Astrocyte of the hippocampus (primary cell): ENCODE results near the gene CMC2.
A peak's percentile ranks its signal among the peaks of the same experiment; 100 is the strongest.

ENCODE experiments used
- DNase-seq: peaks from one replicate; pipeline ENCODE4 v3.0.0; 2011; ENCODE audit warnings: low read depth, low spot score

The CMC2 gene

DNA sequence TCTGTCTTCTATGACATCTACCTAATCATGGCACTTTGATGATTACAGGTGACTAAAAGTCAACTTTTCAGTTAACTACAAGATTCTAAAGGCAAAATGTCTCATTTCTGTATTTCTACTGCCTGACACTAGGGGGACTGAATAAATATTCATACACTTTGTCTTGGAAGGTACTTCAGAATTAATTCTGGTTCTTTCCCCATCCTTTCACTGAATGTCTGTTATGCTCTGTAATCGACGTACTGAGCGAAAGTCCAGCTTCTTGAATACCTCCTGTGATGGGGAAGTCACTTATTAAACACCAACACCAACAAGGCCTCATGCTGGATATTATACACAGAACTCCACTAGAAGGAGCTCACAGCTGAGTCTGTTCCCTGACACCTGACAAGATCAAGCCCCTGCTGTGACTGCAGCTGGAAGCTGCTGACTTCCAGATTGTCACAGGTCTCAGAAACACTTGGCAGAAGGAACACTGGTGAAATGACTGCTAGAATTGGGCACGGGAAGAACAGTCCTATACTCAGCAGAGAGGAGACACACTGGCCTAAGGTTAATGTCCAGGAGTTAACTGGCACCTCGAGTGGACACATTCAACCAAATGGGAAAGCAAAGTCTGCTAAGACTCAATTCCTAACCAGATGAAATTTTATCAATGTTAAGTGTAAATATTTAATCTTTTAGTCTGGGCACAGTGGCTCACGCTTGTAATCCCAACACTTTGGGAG lies 31.9 kb downstream of the CMC2 start:
- DNase-seq, result no peak

GRCh38 chr16:80973991-80974390 lies 32.7 kb downstream of the CMC2 start:
- DNase-seq, result no peak

GRCh38 chr16:80972611-80973010 lies 34.1 kb downstream of the CMC2 start:
- no peak for DNase-seq

GRCh38 chr16:80971819-80972218 lies 34.9 kb downstream of the CMC2 start:
- no peak for DNase-seq

- DNase-seq, result no peak
These were observed 37.6 kb downstream of the CMC2 start for GRCh38 chr16:80969114-80969484.

DNA sequence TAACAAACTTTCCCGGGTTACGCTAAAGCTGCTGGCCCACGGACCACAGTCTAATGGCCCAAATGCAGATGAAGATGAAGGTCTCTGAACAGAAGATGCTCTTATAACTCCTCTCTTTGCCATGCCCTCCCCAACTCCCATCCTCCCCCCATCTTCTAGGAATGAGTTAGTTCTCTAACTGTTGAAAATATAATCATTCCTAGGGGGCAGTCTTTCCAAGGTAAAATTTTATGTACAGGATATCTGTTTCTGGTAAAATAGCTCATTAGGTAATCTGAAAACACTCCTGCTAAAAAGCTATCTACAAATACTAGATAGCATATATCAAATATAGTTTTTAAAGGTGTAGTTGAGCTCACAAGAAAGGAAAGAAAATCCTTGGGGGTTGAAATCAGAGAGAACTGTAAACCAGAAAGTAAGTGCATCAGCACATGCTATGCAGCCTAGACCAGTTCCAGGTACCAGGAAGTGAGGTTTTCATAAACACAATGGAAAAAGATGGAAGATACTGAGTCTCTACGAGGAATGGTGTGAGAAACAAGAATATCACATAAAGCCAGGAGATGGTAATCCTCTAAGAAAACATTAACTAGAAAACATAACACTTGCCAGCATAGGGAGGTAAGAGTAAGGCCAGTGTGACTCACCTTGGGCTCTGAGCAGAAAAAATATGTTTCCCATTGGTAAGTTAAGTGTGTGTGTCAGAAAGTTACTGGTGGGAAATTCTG lies 38.1 kb downstream of the CMC2 start:
- peak; percentile 50 for DNase-seq

DNA sequence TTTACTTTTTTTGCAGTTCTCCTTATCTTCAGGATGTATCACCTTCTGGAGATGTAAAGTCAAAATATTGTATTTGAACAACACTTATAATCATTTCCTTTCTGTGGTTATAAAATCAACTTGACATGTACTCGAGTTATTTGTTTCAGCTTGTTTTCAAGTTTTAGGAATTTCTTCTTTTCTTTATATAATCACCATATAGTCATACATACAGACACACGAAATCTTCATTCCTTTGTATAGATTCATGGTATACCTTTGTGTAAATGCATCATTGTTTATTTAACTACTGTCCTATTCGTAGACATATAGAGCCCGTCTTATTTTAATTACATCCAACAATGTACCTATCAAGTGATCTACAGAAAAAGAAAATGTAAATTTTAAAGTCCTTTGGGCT lies 40.1 kb downstream of the CMC2 start:
- no peak for DNase-seq

DNA sequence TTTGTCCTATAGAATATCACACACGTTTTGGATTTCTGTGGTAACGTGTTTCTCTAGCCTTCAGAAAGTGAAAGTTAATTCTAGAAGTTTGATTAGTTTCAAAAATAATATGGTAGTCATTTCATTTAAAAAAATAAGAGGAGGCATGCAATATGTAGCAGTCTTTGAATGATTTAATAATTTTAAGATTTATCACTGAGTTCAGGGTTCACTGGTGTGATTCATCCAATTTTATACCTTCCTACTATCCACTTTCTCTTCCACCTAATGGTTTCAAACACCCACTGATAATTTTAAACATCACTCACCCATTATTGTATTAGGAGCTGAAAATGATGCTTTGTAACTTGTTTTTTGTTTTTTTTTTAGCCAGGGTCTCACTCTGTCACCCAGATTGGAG lies 42.3 kb downstream of the CMC2 start:
- no peak for DNase-seq

DNA sequence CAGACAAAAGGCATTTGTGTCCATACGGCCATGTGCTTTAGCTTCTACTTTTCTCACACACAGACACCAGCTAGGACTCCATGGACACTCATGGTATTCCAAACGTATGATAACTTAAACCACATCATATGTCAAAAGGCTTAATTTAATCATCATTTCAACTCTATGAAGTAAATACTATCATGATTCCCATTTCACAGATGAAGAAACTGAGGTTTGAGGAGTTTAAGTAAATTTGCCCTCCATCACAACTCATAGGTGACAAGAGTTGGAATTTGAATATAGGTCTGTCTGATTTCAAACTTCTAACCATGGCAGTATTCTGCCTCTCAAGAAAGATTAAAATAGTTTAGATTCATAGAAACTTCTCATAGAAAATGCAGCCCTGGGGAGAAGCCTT lies 43.8 kb downstream of the CMC2 start:
- no peak for DNase-seq

DNA sequence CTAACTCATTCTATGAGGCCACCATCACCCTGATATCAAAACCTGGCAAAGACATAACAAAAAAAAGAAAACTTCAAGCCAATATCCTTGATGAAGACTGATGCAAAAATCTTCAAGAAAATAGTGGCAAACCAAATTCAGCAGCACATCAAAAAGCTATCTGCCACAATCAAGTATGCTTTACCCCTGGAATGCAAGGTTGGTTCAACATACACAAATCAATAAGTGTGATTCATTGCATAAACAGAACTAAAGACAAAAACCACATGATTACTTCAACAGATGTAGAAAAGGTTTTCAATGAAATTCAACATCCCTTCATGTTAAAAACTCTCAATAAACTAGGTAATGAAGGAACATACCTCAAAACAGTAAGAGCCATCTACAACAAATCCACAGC lies 48.4 kb downstream of the CMC2 start:
- no peak for DNase-seq

DNA sequence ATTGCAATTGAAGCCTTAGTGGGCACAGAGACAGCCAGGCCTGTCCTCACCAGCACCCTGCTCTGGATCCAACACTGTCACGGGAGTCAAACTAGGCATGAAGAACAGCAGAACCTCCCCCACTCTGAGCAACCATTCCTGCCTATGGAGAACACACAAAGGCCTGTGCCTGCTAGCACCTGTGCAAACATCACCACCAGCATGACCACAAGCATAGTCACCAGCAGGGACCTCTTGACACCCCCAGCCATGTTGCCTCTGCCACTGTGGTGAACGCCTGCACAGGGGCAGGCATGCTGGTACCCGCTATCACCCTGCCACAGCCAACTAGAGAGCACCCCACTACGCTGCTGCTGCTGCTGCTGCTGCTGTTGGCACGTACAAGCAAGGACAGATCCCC lies 51.7 kb downstream of the CMC2 start:
- DNase-seq, result no peak

DNA sequence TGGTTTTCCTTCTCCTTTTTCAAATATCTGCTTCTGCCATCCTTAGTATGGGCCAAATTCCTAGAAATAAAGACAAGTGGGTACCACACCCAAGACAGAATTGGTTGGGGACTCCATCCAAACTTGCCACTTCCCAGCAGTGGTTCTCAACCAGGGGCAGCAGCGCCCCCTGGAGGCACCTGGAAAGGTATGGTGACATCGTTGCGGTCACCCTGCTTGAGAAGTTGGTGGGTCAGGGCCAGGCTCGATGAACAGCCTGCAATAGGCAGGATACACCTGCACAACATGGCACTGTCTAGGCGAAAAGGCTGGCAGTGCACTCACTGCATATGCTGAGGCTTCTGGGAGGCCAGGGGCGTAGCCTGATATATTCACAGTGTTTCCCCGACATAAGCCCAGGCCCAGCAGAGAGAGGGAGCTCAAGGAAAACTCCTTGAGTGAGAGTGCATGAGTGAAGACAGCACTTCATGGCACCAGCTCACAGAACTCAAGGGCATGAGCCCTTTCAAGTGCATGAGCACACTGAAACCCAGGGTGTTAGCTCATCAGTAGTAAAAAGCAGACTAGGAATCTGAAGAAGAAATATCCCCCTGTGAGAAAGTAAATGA lies 57.7 kb downstream of the CMC2 start:
- DNase-seq, result no peak

- DNase-seq, result no peak
These were observed 58.7 kb downstream of the CMC2 start for GRCh38 chr16:80947708-80948625.

- no peak for DNase-seq
These were observed 59.4 kb downstream of the CMC2 start for GRCh38 chr16:80947239-80947638.

DNA sequence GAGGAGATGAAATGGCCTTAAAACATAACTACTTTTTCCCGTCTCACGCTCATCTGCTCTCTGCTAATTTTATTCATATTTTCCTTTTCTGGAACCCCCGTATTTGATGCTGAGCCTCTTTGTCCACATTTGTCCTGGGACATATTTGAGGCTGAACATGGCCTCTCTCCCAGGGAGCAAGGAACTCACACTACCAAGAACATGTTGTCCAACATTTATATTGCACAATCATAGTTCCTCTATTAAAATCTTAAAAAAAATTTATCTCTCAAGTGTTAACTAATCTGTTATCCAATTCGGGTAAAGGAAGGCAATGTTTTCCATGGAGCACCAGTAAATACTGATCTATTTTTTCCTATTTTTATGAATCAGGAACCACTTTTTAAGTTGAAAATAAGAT lies 60.2 kb downstream of the CMC2 start:
- no peak for DNase-seq

DNA sequence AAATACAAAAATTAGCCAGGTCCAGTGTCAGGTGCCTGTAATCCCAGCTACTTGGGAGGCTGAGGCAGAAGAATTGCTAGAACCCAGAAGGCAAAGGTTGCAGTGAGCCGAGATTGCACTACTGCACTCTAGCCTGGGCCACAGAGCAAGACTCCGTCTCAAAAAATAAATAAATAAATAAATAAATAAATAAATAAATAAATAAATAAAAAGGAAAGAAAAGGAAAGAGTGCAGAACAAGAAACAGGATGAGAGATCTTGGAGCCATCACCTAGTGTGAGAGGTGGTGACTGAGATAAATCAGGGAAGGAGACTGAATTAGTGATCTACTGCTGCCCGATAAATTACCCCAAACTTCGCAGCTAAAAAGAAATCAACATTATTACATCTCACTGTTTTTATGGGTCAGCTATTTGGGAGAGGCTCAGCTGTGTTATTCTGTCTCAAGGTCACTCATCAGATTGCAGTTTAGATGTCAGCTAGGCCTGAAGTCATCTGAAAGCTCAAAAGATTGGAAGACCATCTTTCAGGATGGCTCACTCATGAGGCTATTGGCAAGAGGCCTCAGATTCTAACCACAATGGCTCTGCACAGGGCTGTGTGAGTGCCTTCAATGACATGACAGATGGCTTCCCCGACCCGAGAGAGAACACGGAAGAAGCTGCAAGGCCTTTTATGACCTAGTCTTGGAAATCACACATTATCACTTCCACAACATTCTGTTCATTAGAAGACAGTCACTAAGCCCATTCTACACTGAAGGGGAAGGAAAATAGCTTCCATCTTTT lies 66.4 kb downstream of the CMC2 start:
- DNase-seq, result no peak

GRCh38 chr16:80938879-80939260 lies 67.8 kb downstream of the CMC2 start:
- DNase-seq, result no peak

GRCh38 chr16:80938004-80938878 lies 68.4 kb downstream of the CMC2 start:
- DNase-seq, result peak; percentile 96

- peak; percentile 67 for DNase-seq
These were observed 70.3 kb downstream of the CMC2 start for GRCh38 chr16:80936410-80936809.

- DNase-seq, result no peak
These were observed 71.0 kb downstream of the CMC2 start for GRCh38 chr16:80935691-80936090.
